ENCODE measurements around the gene CCNB2.
"Not testable (repeated sequence)": the region's sequence is repeated elsewhere in the genome, so short reads cannot be mapped to it uniquely, and the experiment has no call there.

CCNB2 gene

DNA sequence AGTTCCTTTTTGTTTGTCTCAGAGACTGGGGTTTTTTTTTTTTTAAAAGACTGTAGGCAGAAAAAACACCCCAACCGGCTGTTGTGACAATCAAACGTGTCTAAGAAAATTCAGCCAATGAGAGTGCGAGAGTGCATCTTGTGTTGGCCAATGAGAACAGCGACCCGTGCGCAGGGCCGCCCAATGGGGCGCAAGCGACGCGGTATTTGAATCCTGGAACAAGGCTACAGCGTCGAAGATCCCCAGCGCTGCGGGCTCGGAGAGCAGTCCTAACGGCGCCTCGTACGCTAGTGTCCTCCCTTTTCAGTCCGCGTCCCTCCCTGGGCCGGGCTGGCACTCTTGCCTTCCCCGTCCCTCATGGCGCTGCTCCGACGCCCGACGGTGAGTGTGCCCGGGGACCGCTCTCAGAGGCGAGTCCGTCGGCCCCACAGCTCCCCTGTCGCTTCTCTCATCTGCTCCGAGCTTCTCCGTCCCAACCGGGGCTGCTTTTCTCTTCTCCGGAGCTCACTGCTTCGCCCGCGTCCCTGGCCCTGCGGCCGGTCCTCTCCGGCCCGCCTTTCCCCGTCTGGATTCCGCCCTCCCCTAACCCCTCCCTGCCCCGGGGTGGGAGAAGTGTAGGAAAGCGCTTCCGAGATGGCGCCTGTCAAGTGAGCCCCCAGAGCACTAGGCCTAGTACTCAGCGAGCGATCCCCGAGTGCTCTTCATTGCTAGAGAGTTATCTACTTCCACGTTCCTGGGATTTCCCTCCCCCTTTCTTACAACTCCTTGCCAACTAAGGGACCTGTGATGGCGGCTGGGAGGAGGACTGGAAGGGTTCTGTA is at the start of gene CCNB2:
TSS of gene CCNB2 (plus strand) at position 235 of the 821 bp plus-strand sequence. CDS start at position 358, 123 bp downstream.
- DNase-seq = peak; percentile 87

DNA sequence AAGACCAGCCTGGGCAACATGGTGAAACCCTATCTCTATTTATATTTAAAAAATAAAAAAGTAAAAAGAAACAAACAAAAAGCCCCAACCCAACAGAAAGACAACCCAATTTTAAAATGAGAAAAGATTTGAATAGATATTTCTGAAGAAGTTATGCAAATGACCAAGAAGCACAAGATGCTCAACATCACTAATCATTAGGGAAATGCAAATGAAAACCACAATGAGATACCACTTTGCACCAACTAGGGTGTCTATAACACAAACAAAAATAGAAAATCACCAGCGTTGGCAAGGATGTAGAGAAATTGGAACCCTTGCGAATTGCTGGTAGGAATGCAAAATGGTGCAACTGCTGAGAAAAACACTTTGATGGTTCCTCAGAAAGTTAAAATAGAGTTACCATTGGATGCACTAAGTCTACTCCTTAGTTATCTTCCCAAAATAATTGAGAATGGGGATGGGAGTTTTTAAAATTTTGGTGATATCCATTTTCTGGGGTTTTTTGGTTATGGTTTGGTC is 45.8 kb upstream of the CCNB2 start:
- DNase-seq = no peak

DNA sequence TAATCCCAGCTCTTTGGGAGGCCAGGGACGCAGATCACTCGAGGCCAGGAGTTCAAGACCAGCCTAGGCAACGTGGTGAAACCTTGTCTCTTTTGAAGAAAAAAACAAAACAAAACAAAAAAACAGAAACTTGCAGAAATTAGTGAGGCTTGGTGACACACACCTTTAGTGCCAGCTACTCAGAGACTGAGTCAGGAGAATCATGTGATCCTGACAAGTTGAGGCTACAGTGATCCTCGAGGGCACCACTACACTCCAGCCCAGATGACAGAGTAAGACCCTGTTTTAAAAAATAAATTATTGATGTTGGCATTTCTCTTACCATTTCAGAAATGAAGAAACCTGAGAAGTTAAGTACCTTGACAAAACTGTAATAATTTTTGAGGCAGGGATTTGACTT is 44.6 kb upstream of the CCNB2 start:
- DNase-seq = no peak

DNA sequence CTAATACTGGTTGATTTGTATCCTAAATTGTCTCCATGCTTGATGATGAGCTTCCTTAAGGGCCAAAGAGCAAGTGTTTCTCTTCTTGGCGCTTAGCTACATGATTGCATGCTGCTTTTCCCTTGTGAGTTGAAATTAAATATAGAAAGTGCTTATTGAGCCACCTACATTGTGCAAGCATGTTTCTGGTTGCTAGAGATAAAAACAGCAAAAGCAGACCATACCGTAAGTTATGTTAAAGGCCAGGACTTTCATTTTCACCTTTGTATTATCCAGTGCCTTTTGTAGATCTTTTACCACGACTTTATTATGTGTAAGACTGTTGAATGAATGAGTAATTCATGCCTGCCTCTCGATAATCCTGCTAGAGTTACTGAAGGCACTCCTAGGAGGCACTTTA is 41.9 kb upstream of the CCNB2 start:
- no peak for DNase-seq

DNA sequence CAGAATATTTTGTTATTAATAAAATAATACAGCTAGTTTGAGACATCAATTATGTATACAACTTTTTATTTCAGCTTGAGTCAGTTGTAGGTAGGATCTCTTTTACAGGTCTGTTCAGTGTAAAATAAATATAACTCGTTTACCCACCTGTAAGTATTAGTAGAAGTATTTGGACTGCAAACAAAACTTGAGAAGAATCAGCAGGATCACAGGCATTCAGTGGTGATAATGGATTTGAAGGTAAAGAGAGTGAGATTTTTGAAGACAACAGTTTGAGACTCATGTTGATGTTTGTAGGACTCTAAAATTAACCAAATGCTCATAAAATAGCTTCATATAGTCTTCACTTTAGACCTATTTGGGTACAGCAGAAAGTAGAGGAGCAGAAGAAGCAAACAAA is 35.5 kb upstream of the CCNB2 start:
- DNase-seq = no peak

DNA sequence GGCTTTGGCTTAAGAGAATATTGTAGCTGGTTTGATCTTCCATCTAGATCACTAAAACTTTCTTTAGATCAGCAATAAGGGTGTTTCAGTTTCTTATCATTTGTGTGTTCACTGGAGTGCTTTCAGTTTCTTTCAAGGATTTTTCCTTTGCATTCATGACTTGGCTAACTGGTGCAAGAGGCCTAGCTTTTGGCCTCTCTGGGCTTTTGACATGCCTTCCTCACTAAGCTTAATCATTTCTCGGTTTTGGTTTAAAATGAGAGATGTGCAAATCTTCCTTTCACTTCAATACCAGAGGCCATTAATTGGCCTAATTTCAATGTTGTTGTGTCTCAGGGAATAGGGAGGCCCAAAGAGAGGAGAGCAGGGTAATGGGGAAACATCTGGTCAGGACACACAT is 30.3 kb upstream of the CCNB2 start:
- no peak for DNase-seq

DNA sequence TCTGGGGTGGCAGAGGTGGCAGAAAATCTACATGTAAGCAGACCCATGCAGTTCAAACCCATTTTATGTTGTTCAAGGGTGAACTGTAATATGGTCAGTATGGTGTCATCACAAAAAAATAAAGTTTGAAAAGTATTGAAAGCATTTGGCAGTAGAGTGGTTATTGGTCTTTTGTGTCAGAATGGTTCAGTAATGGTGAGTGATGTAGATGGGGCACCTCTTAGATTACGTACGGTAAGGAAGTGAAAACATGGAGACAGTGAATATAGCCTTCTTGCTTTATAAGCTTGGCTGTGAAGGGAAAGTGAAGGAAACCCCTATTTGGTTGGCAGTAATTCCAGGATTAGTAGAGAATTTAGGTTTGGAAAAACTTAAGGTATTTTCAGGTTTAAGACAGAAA is 17.2 kb upstream of the CCNB2 start:
- no peak for DNase-seq

DNA sequence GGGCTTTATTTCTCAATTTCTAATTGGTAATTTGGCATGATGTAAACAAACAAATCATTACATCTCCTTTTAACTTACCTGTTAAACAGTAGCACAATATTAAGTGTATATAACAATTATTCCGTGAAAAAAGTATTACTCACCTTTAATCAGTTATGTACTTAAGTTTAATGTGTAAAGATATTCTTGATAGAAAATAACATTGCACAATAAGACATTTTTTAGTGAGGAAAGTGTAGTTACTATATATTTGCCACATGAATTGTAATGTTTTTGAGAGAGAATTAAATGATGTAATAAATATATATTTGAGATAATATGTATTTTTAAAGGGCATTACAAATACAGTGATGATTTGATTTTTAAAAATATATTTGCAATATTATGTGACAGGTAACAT is 10.9 kb upstream of the CCNB2 start:
- DNase-seq = no peak

DNA sequence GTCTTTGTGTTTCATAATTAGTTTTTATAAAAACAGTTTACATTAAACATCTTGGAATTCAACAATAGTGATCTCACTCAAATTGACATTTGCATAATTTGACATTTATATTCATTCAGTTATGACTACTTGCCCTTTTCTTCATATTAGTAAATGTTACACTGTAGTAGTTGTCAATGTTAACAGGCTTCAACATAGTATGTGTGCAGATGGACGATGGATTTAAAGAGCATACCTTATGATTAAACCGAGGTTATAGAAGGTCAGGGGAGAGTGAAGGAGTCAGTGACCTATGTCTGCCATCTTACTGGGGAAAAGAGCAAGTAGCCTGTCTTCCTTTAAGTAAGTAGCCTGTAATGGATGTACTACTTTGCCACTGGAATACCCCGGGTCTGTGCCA is 8.5 kb upstream of the CCNB2 start:
- DNase-seq = no peak

DNA sequence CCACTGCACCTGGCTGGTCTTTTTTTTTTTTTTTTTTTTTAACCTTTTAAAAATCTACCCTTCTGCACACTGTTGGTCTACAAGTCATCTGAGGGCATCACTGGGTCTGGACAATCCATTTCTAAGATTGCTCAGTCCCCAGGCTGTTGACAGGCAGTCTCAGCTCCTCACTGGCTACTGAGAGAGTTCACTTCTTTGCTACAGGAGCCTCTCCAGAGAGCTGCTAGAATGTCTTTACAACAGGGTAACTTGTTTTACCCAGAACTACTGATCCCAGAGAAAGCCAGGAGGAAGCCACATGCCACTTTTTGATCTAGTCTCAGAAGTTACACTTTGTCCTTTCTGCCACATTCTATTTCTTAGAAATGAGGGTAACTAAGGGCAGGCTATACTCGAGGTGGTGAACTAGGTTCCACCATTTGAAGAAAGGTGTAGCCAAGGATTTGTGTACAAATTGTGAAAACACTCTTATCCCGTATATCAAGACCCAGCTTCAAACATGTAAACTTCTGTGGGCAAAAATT is 5.7 kb upstream of the CCNB2 start:
- no peak for DNase-seq

DNA sequence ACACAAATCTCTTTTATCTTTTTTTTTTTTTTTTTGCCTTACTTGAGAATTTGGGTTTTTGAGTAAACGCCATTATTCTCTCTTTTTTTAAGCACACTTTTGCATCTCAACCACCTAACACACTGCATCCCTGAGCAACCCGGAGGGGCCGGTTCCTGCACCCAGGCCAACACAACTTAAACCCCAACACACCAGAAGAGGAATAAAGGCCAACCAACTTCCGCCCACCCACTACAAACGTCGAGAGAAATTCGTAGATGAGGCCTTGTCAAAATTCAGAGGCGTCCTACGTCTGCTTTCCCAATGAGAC is 389 bp upstream of the CCNB2 start:
- DNase-seq = no peak

DNA sequence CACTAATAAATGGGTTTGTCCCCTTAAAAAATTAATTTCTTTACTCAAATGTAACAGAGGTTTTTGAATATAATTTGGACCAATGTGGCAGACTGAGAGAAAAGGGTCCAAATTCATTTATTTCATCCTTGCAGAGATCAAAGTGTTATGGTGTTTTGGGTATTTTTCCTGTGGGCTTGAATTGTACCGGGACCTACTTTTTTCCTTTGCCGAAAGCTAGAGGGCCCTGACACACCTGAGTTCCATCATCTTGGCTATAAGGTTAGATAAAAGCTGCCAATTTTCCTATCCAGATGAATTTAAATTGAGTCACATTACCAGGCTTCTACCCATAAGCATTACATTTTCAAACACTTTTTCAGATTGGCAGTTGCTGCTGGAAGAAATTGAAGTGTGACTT is 908 bp downstream of the CCNB2 start:
- DNase-seq = no peak

DNA sequence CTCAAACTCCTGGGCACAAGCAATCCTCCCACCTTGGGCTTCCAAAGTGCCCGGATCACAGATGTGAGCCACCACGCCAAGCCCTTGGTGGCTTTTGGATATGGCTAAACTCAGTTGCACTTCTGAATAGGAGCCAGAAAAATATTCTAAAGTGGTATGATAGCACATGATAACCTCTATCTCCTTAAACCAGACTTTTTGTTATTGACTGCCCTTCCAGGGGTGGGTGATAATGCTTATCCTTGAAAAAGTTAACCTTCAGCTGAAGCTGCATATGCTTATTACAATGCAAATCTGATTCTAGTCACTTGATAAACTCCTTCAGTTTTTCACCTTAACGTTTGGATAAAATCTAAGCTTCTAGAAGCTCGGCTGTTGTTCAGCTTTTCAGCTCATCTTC is 6.3 kb downstream of the CCNB2 start:
- DNase-seq = no peak

DNA sequence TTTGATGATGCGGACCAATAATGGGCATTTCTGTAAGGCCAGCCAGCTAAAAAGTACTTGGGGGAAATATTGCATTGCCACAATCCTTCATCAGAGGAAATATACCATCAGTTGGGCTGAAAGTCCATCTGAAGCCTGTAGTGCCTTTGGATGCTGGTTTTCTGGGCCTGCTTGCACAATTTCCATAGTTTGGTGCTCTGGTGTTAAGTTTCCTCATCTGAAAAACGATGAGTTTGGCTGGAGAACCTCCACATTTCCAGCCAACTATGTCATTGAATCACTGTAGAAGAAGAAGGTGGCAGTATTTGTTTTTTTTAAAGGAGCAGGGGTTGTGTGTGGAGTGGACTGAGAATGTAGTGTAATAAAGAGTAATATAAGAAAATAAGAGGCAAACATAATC is 10.1 kb downstream of the CCNB2 start:
- DNase-seq = no peak

DNA sequence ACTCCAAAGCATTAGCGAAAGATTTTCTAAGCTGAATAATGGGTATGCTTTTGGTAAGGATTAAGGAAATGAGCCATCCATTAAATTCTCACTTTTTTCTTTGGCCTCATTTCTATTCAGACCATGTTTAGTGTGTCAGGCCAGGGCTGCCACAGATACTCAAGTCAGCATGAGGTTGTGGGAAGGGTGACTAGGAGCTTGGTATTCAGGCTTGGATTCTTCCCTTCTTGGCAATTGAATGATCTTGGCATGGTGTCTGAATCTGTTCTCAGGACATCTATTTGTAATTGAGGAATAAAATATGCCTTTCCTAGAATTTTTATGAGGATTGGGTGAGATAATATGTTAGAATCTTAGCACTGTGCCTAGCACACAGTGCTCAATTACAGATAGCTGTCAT is 11.2 kb downstream of the CCNB2 start:
- DNase-seq = no peak

DNA sequence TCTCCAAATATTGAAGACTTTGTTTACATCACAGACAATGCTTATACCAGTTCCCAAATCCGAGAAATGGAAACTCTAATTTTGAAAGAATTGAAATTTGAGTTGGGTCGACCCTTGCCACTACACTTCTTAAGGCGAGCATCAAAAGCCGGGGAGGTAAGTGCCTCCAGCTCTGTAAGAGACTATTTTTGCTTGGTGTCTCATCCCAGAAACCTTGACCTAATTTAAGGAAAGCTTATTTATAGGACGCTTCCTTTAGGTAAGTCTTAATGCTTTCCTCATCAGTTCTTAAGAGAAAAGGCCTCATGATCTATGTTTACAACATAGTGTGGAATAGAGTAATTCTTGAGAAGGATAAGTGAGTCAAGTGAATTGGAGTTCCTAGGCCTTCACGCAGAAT is 11.8 kb downstream of the CCNB2 start:
- no peak for DNase-seq

DNA sequence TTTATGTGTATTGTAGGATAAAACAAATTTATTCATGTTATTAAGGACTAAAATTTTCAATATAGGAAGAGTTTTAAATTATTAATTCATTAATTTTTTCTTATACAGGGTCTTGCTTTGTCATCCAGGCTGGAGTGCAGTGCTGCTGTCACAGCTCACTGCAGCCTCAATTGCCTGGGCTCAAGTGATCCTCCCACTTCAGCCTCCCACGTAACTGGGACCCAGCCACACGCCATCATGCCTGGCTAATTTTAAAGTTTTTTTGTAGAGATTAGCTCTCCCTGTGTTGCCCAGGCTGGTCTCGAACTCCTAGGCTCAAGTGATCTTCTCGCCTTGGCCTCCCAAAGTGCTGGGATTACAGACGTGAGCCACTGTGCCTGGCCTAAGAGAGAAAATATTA is 14.7 kb downstream of the CCNB2 start:
- DNase-seq = no peak

DNA sequence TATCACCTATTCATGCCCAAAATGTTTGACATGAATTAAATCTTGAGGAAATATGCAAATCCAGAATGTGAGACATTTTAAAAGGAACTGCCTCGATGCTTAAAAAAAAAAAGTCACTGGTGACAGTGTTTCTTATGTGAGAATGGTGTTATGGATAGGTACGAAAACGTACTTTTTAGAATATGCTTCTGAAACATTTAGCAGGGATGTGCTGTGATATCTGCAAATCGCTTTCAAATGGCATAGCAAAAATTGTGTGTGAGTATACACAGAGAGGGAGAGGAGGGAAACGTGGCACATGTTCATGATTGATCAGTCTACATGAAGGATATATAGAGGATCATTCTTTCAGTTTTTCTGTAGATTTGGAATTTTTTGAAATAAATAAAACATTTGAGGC is 16.0 kb downstream of the CCNB2 start:
- DNase-seq = no peak

DNA sequence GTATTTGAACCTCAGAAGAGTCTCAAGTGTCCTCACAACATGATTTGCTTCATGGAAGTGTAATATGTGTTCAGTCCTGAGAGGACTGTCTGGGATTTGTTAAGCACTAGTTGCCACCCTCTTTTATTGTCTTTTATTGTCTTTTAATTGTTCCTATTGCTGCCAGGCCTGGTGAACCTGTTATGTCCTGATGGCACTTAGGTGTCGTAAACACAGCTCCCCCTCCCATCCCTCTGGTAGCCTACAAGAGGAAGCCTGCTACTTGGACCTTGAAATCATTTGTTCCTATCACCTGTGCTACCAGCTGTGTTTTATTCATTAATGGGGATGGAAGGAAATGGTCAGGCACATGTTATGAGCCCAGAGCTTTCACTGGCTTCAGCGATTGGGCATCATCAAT is 19.3 kb downstream of the CCNB2 start:
- DNase-seq = no peak

DNA sequence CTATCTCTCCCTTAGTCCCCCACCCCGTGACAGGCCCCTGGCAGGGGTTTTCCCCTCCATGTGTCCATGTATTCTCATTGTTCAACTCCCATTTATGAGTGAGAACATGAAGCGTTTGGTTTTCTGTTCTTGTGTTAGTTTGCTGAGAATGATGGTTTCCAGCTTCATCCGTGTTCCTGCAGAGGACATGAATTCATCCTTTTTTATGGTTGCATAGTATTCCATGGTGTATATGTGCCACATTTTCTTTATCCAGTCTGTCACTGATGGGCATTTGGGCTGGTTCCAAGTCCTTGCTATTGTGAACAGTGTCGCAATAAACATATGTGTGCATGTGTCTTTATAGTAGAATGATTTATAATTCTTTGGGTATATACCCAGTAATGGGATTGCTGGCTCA is 20.7 kb downstream of the CCNB2 start:
- not testable (repeated sequence) for DNase-seq

DNA sequence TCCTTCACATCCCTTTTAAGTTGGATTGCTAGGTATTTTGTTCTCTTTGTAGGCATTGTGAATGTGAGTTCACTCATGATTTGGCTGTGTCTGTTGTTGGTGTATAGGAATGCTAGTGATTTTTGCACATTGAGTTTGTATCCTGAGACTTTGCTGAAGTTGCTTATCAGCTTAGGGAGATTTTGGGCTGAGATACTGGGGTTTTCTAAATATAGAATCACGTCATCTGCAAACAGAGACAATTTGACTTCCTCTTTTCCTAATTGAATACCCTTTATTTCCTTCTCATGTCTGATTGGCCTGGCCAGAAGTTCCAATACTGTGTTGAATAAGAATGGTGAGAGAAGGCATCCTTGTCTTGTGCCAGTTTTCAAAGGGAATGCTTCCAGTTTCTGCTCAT is 22.3 kb downstream of the CCNB2 start:
- not testable (repeated sequence) for DNase-seq

DNA sequence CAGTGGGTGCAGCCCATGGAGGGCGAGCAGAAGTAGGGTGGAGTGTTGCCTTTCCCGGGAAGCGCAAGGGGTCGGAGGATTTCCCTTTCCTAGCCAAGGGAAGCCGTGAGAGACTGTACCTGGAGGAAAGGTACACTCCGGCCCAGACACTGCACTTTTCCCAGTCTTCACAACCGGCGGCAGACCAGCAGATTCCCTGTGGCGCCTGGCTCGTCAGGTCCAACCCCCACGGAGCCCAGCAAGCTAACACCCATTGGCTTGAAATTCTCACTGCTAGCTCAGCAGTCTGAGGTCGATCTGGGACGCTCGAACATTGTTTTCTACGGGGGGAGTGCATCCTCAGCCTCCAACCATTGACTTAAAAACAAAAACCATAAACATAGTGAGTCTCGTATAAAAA is 26.5 kb downstream of the CCNB2 start:
- no peak for DNase-seq

DNA sequence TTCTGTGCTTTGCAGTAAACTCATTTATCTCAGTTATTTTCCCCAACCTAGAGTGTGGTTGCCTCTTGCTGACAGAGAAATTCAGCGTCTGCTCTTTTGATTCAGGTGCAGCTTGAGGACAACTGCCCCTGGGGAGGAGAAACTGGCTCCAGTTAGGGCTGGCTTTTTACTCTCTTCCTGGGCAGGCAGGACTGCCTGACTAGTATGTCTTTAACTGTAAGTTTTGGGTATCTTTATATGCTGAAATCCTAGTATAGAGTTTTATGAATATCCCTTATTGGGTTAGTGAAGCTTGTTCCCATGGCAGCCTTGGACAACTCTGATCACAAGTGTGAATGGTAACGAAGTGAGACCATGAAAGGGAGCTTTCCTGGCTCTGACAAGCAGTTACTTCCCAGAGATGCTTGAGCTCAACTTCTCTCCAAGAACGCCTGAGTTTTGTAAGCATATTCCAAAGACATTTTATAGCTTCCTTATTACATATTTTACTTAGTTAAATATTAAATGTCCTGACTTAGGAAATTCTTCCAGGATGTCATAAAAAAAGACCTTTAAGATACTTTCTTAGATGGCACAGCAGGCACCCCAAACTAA is 27.1 kb downstream of the CCNB2 start:
- no peak for DNase-seq

DNA sequence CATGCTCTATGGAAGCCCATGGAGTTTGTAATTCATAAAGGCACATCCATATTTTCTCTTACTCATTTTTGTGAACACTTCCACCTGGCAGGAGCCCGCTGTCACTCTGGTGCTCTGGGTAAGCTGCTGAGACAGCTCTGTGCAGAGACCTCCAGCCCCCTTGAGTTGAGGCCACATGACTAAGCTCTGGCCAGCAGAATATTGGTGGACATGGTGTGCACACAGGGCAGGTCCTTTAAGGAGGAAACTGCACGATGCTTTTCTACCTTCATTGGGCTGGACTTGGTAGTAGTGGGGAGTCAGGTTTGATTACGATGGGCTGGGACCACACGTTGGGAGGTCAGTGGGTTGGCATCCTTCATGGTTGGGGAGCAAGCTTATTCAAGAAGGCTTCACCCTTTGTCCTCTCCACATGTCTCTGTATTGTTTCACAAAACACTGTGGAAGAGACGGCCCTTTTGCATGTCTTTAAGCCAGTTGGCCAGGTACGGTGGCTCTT is 29.0 kb downstream of the CCNB2 start:
- no peak for DNase-seq

Measured in NCI-H345 (cell line).